Measurements from ENCODE around the gene MINK1. TPM values are rescaled to one million over a fixed set of nuclear protein-coding genes. Genes with fewer than 3 reads are reported as not detected.
"Not testable (repeated sequence)": the region's sequence is repeated elsewhere in the genome, so short reads cannot be mapped to it uniquely, and the experiment has no call there.

MINK1 gene
- total and polyA plus RNA-seq, 7 donors, result 8.9 to 23.8 (median 19.2) TPM

DNA sequence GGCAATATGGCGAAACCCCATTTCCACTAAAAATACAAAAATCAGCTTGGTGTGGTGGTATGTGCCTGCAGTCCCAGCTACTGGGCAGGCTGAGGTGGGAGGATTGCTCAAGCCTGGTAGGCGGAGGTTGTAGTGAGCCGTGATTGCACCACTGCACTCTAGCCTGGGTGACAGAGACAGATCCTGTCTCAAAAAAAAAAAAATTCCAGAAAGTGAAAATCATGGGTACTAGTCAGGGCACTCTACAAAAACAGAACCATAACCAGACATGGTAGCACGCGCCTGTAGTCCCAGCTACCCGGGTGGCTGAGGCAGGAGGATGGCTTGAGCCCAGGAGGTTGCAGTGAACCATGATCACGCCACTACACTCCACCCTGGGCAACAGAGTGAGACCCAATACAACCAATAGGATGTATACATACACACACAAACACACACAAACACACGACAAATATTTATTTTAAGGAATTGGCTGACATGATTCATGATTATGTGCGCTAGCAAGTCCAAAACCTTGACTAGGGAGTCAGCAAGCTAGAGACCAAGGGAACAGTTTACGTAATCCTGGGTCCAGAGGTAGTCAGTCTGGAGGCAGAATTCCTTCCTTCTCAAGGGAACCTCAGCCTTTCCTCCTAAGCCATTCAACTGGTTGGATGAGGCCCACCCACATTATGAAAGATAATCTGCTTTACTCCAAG is 87.4 kb downstream of the MINK1 start:
- H3K9me3 ChIP-seq, result no peaks in the 10 kb centered on the region
- no peak for DNase-seq
- H3K36me3 ChIP-seq (ENCODE audit: insufficient read depth in 1 of 2, low read depth in 1 of 2), result no peaks in the 10 kb centered on the region
- H3K4me1 ChIP-seq, result no peaks in the 10 kb centered on the region
- ATAC-seq, result peak in 1 of 4 donors; percentile 38
- intact Hi-C loops (cut with DNase I), result no loop called here
- no peaks in the 10 kb centered on the region for H3K27me3 ChIP-seq (ENCODE audit: insufficient read depth in 3 of 3, low read length in 2 of 3)
- no peak overlapping the region for H3K4me3 ChIP-seq
- H3K27ac ChIP-seq, result no peak overlapping the region
- WGBS, 3 donors, result 81 to 84% (median 83%) methylated on average over 10 of the region's 10 CpGs
- TF ChIP-seq, protein P1, sequence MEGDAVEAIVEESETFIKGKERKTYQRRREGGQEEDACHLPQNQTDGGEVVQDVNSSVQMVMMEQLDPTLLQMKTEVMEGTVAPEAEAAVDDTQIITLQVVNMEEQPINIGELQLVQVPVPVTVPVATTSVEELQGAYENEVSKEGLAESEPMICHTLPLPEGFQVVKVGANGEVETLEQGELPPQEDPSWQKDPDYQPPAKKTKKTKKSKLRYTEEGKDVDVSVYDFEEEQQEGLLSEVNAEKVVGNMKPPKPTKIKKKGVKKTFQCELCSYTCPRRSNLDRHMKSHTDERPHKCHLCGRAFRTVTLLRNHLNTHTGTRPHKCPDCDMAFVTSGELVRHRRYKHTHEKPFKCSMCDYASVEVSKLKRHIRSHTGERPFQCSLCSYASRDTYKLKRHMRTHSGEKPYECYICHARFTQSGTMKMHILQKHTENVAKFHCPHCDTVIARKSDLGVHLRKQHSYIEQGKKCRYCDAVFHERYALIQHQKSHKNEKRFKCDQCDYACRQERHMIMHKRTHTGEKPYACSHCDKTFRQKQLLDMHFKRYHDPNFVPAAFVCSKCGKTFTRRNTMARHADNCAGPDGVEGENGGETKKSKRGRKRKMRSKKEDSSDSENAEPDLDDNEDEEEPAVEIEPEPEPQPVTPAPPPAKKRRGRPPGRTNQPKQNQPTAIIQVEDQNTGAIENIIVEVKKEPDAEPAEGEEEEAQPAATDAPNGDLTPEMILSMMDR (IDR thresholded peaks at IDR 0.05), result no peak

DNA sequence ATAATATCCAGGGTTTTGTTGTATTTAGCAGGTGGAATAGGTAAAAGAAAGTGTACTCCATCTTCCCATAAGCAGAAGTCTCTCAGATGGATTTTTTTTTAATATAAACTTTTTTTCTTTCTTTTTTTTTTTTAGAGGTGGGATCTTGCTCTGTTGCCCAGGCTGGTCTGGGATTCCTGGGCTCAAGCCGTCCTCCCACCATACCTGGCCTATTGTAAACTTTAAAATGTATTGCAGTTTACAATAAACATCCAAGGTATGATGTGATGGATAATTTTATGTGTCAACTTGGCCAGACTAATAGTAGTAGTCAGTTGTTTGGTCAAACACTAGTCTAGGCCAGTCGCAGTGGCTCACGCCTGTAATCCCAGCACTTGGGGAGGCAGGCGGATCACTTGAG is 88.2 kb downstream of the MINK1 start:
- WGBS, 3 donors, result 89 to 92% (median 91%) methylated on average over 4 of the region's 4 CpGs
- TF ChIP-seq, protein P1 (IDR thresholded peaks at IDR 0.05), result no peak
- intact Hi-C loops (cut with DNase I), result no loop called here
- no peaks in the 10 kb centered on the region for H3K27me3 ChIP-seq (ENCODE audit: insufficient read depth in 3 of 3, low read length in 2 of 3)
- ATAC-seq, result no peak
- H3K27ac ChIP-seq, result no peak overlapping the region
- no peak for DNase-seq
- no peaks in the 10 kb centered on the region for H3K9me3 ChIP-seq
- no peaks in the 10 kb centered on the region for H3K36me3 ChIP-seq (ENCODE audit: insufficient read depth in 1 of 2, low read depth in 1 of 2)
- no peaks in the 10 kb centered on the region for H3K4me1 ChIP-seq
- no peak overlapping the region for H3K4me3 ChIP-seq

- DNase-seq; H3K4me3 ChIP-seq; H3K27ac ChIP-seq; ATAC-seq; H3K4me1 ChIP-seq; H3K27me3 ChIP-seq (ENCODE audit: insufficient read depth in 3 of 3, low read length in 2 of 3); intact Hi-C loops (cut with DNase I); H3K9me3 ChIP-seq: not testable (repeated sequence)
- WGBS, 3 donors, result 82 to 86% (median 85%) methylated on average over 23 to 24 of the region's 24 CpGs
- peaks cover 0 to 19% of the 10 kb centered on the region in 2 donors for H3K36me3 ChIP-seq (ENCODE audit: insufficient read depth in 1 of 2, low read depth in 1 of 2)
These were observed 93.6 kb downstream of the MINK1 start for GRCh38 chr17:4926577-4927335.

- DNase-seq, result no peak
- Histone ChIP-seq H3K4me3 (no peak overlapping the region), H3K36me3 (ENCODE audit: insufficient read depth in 1 of 2, low read depth in 1 of 2) (peaks cover 0 to 19% of the 10 kb centered on the region in 2 donors), H3K9me3 (no peaks in the 10 kb centered on the region), H3K27ac (no peak overlapping the region), H3K4me1 (no peaks in the 10 kb centered on the region), H3K27me3 (ENCODE audit: insufficient read depth in 3 of 3, low read length in 2 of 3) (no peaks in the 10 kb centered on the region)
- intact Hi-C loops (cut with DNase I), result no loop called here
- TF ChIP-seq, protein P1 (IDR thresholded peaks at IDR 0.05), result no peak
- 94 to 98% (median 96%) methylated on average over 18 of the region's 18 CpGs for WGBS, 3 donors
- no peak for ATAC-seq
These were observed 95.7 kb downstream of the MINK1 start for GRCh38 chr17:4928881-4929280.

- no peak for ATAC-seq
- WGBS, 3 donors, result 68 to 78% (median 69%) methylated on average over 11 to 14 of the region's 14 CpGs
- intact Hi-C loops (cut with DNase I), result no loop called here
These were observed 98.8 kb downstream of the MINK1 start, which contains the start of gene GP1BA for GRCh38 chr17:4931963-4932362. TSS of gene GP1BA (plus strand) at chr17:4932277. CDS start at chr17:4932605, 328 bp downstream.

More at GRCh38 chr17:4931963-4932362, 98.8 kb downstream of the MINK1 start, which contains the start of gene GP1BA:
- TF ChIP-seq, protein P1 (IDR thresholded peaks at IDR 0.05), result no peak
- Histone ChIP-seq H3K27ac (no peak within 1 kb of the TSS), H3K36me3 (ENCODE audit: insufficient read depth in 1 of 2, low read depth in 1 of 2) (peaks cover 0 to 33% of the 10 kb centered on the region in 2 donors), H3K27me3 (ENCODE audit: insufficient read depth in 3 of 3, low read length in 2 of 3) (no peaks in the 10 kb centered on the region), H3K4me3 (no peak within 1 kb of the TSS), H3K9me3 (no peaks in the 10 kb centered on the region), H3K4me1 (peaks cover 17% of the 10 kb centered on the region)
- no peak for DNase-seq

Data from psoas muscle (tissue), 8 donors.